Measurements from ENCODE around the gene BLTP3B.

Gene BLTP3B

GRCh38 chr12:100115291-100115690 lies 27.4 kb downstream of the BLTP3B start:
- DNase-seq (ENCODE audit: low read depth in 1 of 2, low spot score in 1 of 2), result no peak

GRCh38 chr12:100114574-100114973 lies 28.1 kb downstream of the BLTP3B start:
- DNase-seq (ENCODE audit: low read depth in 1 of 2, low spot score in 1 of 2), result no peak

- DNase-seq (ENCODE audit: low read depth in 1 of 2, low spot score in 1 of 2), result no peak
Observed at GRCh38 chr12:100110276-100110675, 32.4 kb downstream of the BLTP3B start.

GRCh38 chr12:100106861-100107260 lies 35.8 kb downstream of the BLTP3B start:
- no peak for DNase-seq (ENCODE audit: low read depth in 1 of 2, low spot score in 1 of 2)

- DNase-seq (ENCODE audit: low read depth in 1 of 2, low spot score in 1 of 2), result no peak
Observed at GRCh38 chr12:100105661-100106060, 37.0 kb downstream of the BLTP3B start.

- DNase-seq (ENCODE audit: low read depth in 1 of 2, low spot score in 1 of 2), result no peak
Observed at GRCh38 chr12:100101000-100101399, 41.7 kb downstream of the BLTP3B start.
